NT2/D1 (cell line): Measurements from ENCODE around the gene SLC5A3.

ENCODE experiments used
- DNase-seq: peaks from one replicate; pipeline ENCODE4 v3.0.0-alpha.2; 2011; ENCODE audit warnings: low read depth, low spot score
- H3K27me3 ChIP-seq: 2 replicates; pipeline ENCODE4 v1.6.0; 2011; ENCODE audit warnings: mild to moderate bottlenecking; ENCODE audit not compliant: insufficient read length, insufficient read depth
- H3K36me3 ChIP-seq: 2 replicates; pipeline ENCODE4 v1.6.1; 2011; ENCODE audit warnings: mild to moderate bottlenecking, low read length, mixed read lengths; ENCODE audit not compliant: insufficient read depth, insufficient read length
- H3K4me1 ChIP-seq: 2 replicates; pipeline ENCODE4 v1.5.1; 2011; ENCODE audit not compliant: insufficient read depth, insufficient read length
- H3K4me3 ChIP-seq: 2 replicates; pipeline ENCODE4 v1.5.1; 2011; ENCODE audit warnings: low read depth; ENCODE audit not compliant: insufficient read length
- H3K9ac ChIP-seq: 2 replicates; pipeline ENCODE4 v1.6.0; 2011; ENCODE audit warnings: low read depth; ENCODE audit not compliant: insufficient read length
- H3K9me3 ChIP-seq: 2 replicates; pipeline ENCODE4 v1.5.1; 2011; ENCODE audit warnings: mild to moderate bottlenecking, low read length; ENCODE audit not compliant: insufficient read depth
- SUZ12 ChIP-seq: IDR thresholded peaks from 2 replicates; pipeline ENCODE4 v1.6.1; 2011; ENCODE audit not compliant: insufficient read length, insufficient read depth; ENCODE audit errors: extremely low read depth
- YY1 ChIP-seq: IDR thresholded peaks from 2 replicates; pipeline ENCODE4 v1.6.1; 2011; ENCODE audit not compliant: insufficient read length, insufficient read depth
- ZNF274 ChIP-seq: IDR thresholded peaks from 2 replicates; pipeline ENCODE4 v1.6.1; 2011; ENCODE audit warnings: mild to moderate bottlenecking, low read depth, low read length

Gene SLC5A3

GRCh38 chr21:34076835-34077234 is 3.5 kb downstream of the SLC5A3 start:
- H3K4me3 ChIP-seq = no peak overlapping the region
- peaks cover 6% of the 10 kb centered on the region for H3K27me3 ChIP-seq
- no peaks in the 10 kb centered on the region for H3K9me3 ChIP-seq
- no peak overlapping the region for H3K9ac ChIP-seq
- peaks cover 75% of the 10 kb centered on the region for H3K36me3 ChIP-seq
- H3K4me1 ChIP-seq = peaks cover 7% of the 10 kb centered on the region
- TF ChIP-seq YY1 (no peak), SUZ12 (no peak), ZNF274 (no peak)
- no peak for DNase-seq

DNA sequence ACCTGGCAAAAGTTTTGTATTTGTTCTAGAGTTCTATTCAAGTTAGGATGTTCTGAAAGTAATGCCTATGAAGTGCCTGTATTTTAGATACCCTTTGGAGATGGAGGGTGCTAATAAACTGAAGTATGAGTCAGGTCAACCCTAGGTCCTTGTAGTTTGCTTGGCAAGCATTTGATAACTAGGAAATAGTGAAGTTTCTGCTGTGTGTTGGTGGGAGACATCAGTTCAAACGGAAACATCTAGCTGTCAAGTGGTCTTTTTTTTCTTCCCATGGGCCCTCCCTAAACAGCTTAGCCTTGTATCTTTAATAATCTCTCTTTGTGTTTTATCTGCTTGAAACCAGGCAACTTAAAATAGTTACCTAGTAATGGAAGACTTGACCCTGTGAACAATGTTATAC is 4.5 kb downstream of the SLC5A3 start:
- no peak for DNase-seq
- H3K4me1 ChIP-seq = peaks cover under 1% of the 10 kb centered on the region

GRCh38 chr21:34078915-34079314 is 5.5 kb downstream of the SLC5A3 start:
- peaks cover 95% of the 10 kb centered on the region for H3K36me3 ChIP-seq
- H3K4me1 ChIP-seq = no peaks in the 10 kb centered on the region
- H3K4me3 ChIP-seq = no peak overlapping the region
- H3K9ac ChIP-seq = no peak overlapping the region
- TF ChIP-seq SUZ12 = no peak
- no peak for TF ChIP-seq ZNF274
- no peak for TF ChIP-seq YY1
- no peaks in the 10 kb centered on the region for H3K27me3 ChIP-seq
- no peaks in the 10 kb centered on the region for H3K9me3 ChIP-seq
- no peak for DNase-seq

More for the DNA sequence above, 4.5 kb downstream of the SLC5A3 start:
- Histone ChIP-seq H3K9me3 (no peaks in the 10 kb centered on the region), H3K36me3 (peaks cover 85% of the 10 kb centered on the region), H3K4me3 (no peak overlapping the region), H3K9ac (no peak overlapping the region), H3K27me3 (no peaks in the 10 kb centered on the region)
- no peak for TF ChIP-seq YY1
- TF ChIP-seq ZNF274 = no peak
- TF ChIP-seq SUZ12 = no peak

GRCh38 chr21:34080710-34081109 is 7.3 kb downstream of the SLC5A3 start:
- Histone ChIP-seq H3K4me3 (no peak overlapping the region), H3K27me3 (no peaks in the 10 kb centered on the region), H3K9ac (no peak overlapping the region), H3K36me3 (peaks cover 88% of the 10 kb centered on the region), H3K9me3 (no peaks in the 10 kb centered on the region), H3K4me1 (no peaks in the 10 kb centered on the region)
- no peak for DNase-seq
- TF ChIP-seq YY1 = no peak
- TF ChIP-seq ZNF274 = no peak
- no peak for TF ChIP-seq SUZ12

DNA sequence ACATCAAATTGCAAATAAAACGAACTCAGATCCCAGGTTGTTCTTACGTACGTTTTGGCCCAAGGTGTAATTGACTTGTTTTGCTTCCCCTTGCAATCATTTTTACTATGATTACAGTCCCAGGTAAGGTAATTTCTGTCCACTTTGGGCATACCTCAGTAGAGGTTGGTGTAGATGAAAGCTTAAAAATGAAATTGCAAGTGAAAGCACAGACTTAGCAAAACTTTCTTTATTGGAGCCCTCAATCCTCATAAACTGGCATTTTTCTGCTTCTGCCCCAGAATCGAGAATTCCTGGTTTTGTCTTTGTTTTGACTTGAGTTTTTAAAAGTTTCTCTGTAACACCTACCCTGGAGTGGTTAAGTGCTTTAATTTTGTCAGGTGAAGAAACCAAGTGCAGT is 9.4 kb downstream of the SLC5A3 start:
- no peaks in the 10 kb centered on the region for H3K27me3 ChIP-seq
- H3K4me1 ChIP-seq = peaks cover 4% of the 10 kb centered on the region
- no peak overlapping the region for H3K4me3 ChIP-seq
- H3K36me3 ChIP-seq = peaks cover 79% of the 10 kb centered on the region
- DNase-seq = no peak
- no peak overlapping the region for H3K9ac ChIP-seq
- no peaks in the 10 kb centered on the region for H3K9me3 ChIP-seq
- TF ChIP-seq ZNF274 (no peak), SUZ12 (no peak), YY1 (no peak)

- peaks cover 74% of the 10 kb centered on the region for H3K36me3 ChIP-seq
- no peak for DNase-seq
- no peak overlapping the region for H3K9ac ChIP-seq
- H3K9me3 ChIP-seq = no peaks in the 10 kb centered on the region
- H3K27me3 ChIP-seq = no peaks in the 10 kb centered on the region
- H3K4me1 ChIP-seq = peaks cover 4% of the 10 kb centered on the region
- H3K4me3 ChIP-seq = no peak overlapping the region
- TF ChIP-seq YY1 = no peak
- TF ChIP-seq ZNF274 = no peak
- no peak for TF ChIP-seq SUZ12
Measured at GRCh38 chr21:34083357-34083756, 10.0 kb downstream of the SLC5A3 start.

DNA sequence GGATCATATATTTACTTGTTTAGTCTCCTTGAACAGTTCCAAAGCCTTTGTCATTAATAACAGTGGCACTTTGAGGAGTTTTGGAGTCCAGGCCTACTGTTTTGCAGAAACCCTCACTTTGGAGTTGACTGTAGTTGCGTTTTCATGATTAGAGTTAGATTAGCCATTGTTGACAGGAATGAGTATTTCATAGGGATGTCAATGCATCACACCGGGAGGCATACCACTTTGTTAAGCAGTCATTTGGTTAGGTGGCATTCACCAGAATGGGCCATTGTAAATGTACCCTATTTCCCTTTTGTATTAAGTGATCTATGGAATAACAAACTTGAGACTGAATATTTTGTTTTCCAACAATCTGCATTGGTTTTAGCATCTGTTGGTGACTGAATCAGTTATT is 11.8 kb downstream of the SLC5A3 start:
- Histone ChIP-seq H3K36me3 (peaks cover 59% of the 10 kb centered on the region), H3K4me3 (no peak overlapping the region), H3K9me3 (no peaks in the 10 kb centered on the region), H3K27me3 (no peaks in the 10 kb centered on the region), H3K9ac (no peak overlapping the region), H3K4me1 (peaks cover 4% of the 10 kb centered on the region)
- TF ChIP-seq YY1 = no peak
- TF ChIP-seq ZNF274 = no peak
- TF ChIP-seq SUZ12 = no peak
- no peak for DNase-seq

DNA sequence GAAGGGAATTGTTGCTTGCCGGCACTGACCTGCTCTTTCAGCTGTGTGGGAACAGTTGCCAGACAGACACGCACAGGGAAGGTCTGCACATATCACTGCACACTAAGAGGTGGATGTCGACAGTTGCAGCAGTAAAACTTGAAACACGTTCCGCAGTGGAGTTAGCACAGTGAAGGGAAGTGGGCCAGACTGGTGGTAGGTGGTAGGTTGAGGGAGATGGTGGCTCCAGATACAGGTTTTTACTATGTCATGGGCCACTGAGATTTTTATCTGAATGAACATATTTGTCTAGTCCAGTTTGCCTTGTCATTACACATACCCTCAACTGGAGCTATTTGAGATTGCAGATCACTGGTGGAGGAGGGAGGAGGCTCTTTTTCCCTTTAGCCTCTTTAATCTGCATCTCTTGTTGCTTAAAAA is 13.5 kb downstream of the SLC5A3 start:
- Histone ChIP-seq H3K36me3 (peaks cover 42% of the 10 kb centered on the region), H3K9me3 (no peaks in the 10 kb centered on the region), H3K27me3 (no peaks in the 10 kb centered on the region), H3K9ac (no peak overlapping the region), H3K4me1 (peaks cover 4% of the 10 kb centered on the region), H3K4me3 (no peak overlapping the region)
- DNase-seq = no peak
- TF ChIP-seq ZNF274 (no peak), SUZ12 (no peak), YY1 (no peak)

GRCh38 chr21:34088752-34089151 is 15.4 kb downstream of the SLC5A3 start:
- Histone ChIP-seq H3K4me1 (peaks cover 4% of the 10 kb centered on the region), H3K36me3 (peaks cover 33% of the 10 kb centered on the region), H3K9me3 (no peaks in the 10 kb centered on the region), H3K4me3 (no peak overlapping the region), H3K27me3 (no peaks in the 10 kb centered on the region), H3K9ac (no peak overlapping the region)
- no peak for TF ChIP-seq ZNF274
- no peak for TF ChIP-seq YY1
- no peak for TF ChIP-seq SUZ12
- no peak for DNase-seq
